H9 (cell line): ENCODE data around the gene BHLHA15. TPM values are rescaled to one million over a fixed set of nuclear protein-coding genes. Genes with fewer than 3 reads are reported as not detected.

Source experiments
- DNase-seq: peaks from one replicate; pipeline ENCODE4 v3.0.0-alpha.2; 2017
- H2AFZ ChIP-seq: one replicate; pipeline ENCODE4 v1.6.1; 2013; ENCODE audit warnings: mild to moderate bottlenecking, low read length, control low read depth, moderate library complexity
- H2AK5ac ChIP-seq: 2 replicates; pipeline ENCODE4 v1.6.1; 2013; ENCODE audit warnings: low read length, control low read depth, mixed read lengths; ENCODE audit not compliant: insufficient read length
- H2BK120ac ChIP-seq: one replicate; pipeline ENCODE4 v1.6.1; 2013; ENCODE audit warnings: low read depth, mild to moderate bottlenecking, low read length, control low read depth, inconsistent platforms; ENCODE audit not compliant: poor library complexity, severe bottlenecking
- H2BK12ac ChIP-seq: 2 replicates; pipeline ENCODE4 v1.6.1; 2013; ENCODE audit warnings: low read length, control low read depth, mixed read lengths, low read depth; ENCODE audit not compliant: insufficient read length
- H2BK15ac ChIP-seq: 2 replicates; pipeline ENCODE4 v1.6.1; 2013; ENCODE audit warnings: low read depth, low read length, control low read depth
- H2BK20ac ChIP-seq: one replicate; pipeline ENCODE4 v1.6.1; 2013; ENCODE audit warnings: low read depth, mild to moderate bottlenecking, low read length, control low read depth, inconsistent platforms; ENCODE audit not compliant: poor library complexity, severe bottlenecking
- H2BK5ac ChIP-seq: 2 replicates; pipeline ENCODE4 v1.6.1; 2013; ENCODE audit warnings: low read length, control low read depth, mixed read lengths; ENCODE audit not compliant: insufficient read length
- H3K14ac ChIP-seq: 2 replicates; pipeline ENCODE4 v1.6.1; 2013; ENCODE audit warnings: low read length, control low read depth; ENCODE audit not compliant: insufficient read depth
- H3K18ac ChIP-seq: 2 replicates; pipeline ENCODE4 v1.6.1; 2013; ENCODE audit warnings: low read depth, mild to moderate bottlenecking, mixed read lengths, low read length, control low read depth; ENCODE audit not compliant: insufficient read length
- H3K23ac ChIP-seq: 2 replicates; pipeline ENCODE4 v1.6.1; 2013; ENCODE audit warnings: low read length, control low read depth, mixed read lengths, low read depth; ENCODE audit not compliant: insufficient read length
- H3K23me2 ChIP-seq: 2 replicates; pipeline ENCODE4 v1.6.1; 2013; ENCODE audit warnings: low read depth, mild to moderate bottlenecking, mixed read lengths, low read length, control low read depth; ENCODE audit not compliant: insufficient read length, poor library complexity, severe bottlenecking
- H3K27ac ChIP-seq: 2 replicates; pipeline ENCODE4 v1.5.1; 2013; ENCODE audit warnings: low read length, control low read depth, mixed read lengths, low read depth; ENCODE audit not compliant: insufficient read length
- H3K27me3 ChIP-seq: 2 replicates; pipeline ENCODE4 v1.6.1; 2013; ENCODE audit warnings: low read length, control low read depth, inconsistent platforms; ENCODE audit not compliant: insufficient read depth
- H3K4ac ChIP-seq: 2 replicates; pipeline ENCODE4 v1.6.1; 2013; ENCODE audit warnings: low read depth, mild to moderate bottlenecking, control low read depth, inconsistent platforms, low read length, moderate library complexity
- H3K4me1 ChIP-seq: 2 replicates; pipeline ENCODE4 v1.6.1; 2013; ENCODE audit warnings: low read length, control low read depth, inconsistent platforms; ENCODE audit not compliant: insufficient read depth
- H3K4me2 ChIP-seq: 2 replicates; pipeline ENCODE4 v1.6.1; 2013; ENCODE audit warnings: low read length, control low read depth, mixed read lengths; ENCODE audit not compliant: insufficient read length, insufficient read depth
- H3K56ac ChIP-seq: 2 replicates; pipeline ENCODE4 v1.6.1; 2013; ENCODE audit warnings: low read depth, mild to moderate bottlenecking, mixed read lengths, low read length, control low read depth; ENCODE audit not compliant: insufficient read length
- H3K79me1 ChIP-seq: 2 replicates; pipeline ENCODE4 v1.6.1; 2013; ENCODE audit warnings: low read depth, mild to moderate bottlenecking, moderate library complexity, low read length, control low read depth, inconsistent platforms; ENCODE audit not compliant: insufficient read depth, poor library complexity, severe bottlenecking
- H3K79me2 ChIP-seq: 2 replicates; pipeline ENCODE4 v1.6.1; 2013; ENCODE audit warnings: low read length, control low read depth, inconsistent platforms; ENCODE audit not compliant: insufficient read depth
- H3K9ac ChIP-seq: 2 replicates; pipeline ENCODE4 v1.6.1; 2013; ENCODE audit warnings: low read length, control low read depth, mixed read lengths; ENCODE audit not compliant: insufficient read length; ENCODE audit errors: extremely low read depth
- H3K9me3 ChIP-seq: one replicate; pipeline ENCODE4 v1.6.1; 2013; ENCODE audit warnings: low read depth, low read length, inconsistent platforms; ENCODE audit not compliant: control insufficient read depth
- H3T11ph ChIP-seq: one replicate; pipeline ENCODE4 v1.6.1; 2013; ENCODE audit warnings: mild to moderate bottlenecking, low read length, control low read depth, inconsistent platforms
- H4K20me1 ChIP-seq: one replicate; pipeline ENCODE4 v1.6.1; 2013; ENCODE audit not compliant: control insufficient read depth, insufficient read length, insufficient read depth
- H4K5ac ChIP-seq: 2 replicates; pipeline ENCODE4 v1.6.1; 2013; ENCODE audit warnings: low read depth, mild to moderate bottlenecking, mixed read lengths, low read length, control low read depth; ENCODE audit not compliant: insufficient read length
- H4K8ac ChIP-seq: replicated peaks from 2 replicates; pipeline ENCODE4 v1.6.1; 2013; ENCODE audit warnings: low read length, control low read depth, mixed read lengths, low read depth; ENCODE audit not compliant: insufficient read length
- H4K91ac ChIP-seq: 2 replicates; pipeline ENCODE4 v1.6.1; 2013; ENCODE audit warnings: low read depth, mild to moderate bottlenecking, moderate library complexity, mixed read lengths, low read length, control low read depth; ENCODE audit not compliant: insufficient read length
- H3K27ac Mint-ChIP-seq, 3 experiments: 2 replicates in 2 of 3; 3 replicates in 1 of 3; pipeline ENCODE4 v1.8.0; 2020 to 2021; ENCODE audit warnings: mixed read lengths in 3 of 3, mild to moderate bottlenecking in 1 of 3, moderate library complexity in 1 of 3
- H3K27me3 Mint-ChIP-seq: 2 replicates; pipeline ENCODE4 v1.8.0; 2021; ENCODE audit warnings: low read depth, mild to moderate bottlenecking, moderate library complexity, mixed read lengths
- H3K36me3 Mint-ChIP-seq, 3 experiments: 2 replicates in 2 of 3; 3 replicates in 1 of 3; pipeline ENCODE4 v1.8.0; 2020 to 2021; ENCODE audit warnings: low read depth in 3 of 3, mixed read lengths in 3 of 3; ENCODE audit not compliant: insufficient read depth in 1 of 3
- H3K4me1 Mint-ChIP-seq, 2 experiments: 2 replicates each; pipeline ENCODE4 v1.8.0; 2020; ENCODE audit warnings: mixed read lengths in 2 of 2
- H3K4me3 Mint-ChIP-seq, 2 experiments: 2 replicates in 1 of 2; 3 replicates in 1 of 2; pipeline ENCODE4 v1.8.0; 2020 to 2021; ENCODE audit warnings: mild to moderate bottlenecking in 2 of 2, mixed read lengths in 2 of 2, moderate library complexity in 1 of 2
- H3K9me3 Mint-ChIP-seq, 2 experiments: 2 replicates in 1 of 2; 3 replicates in 1 of 2; pipeline ENCODE4 v1.8.0; 2020; ENCODE audit warnings: mild to moderate bottlenecking in 2 of 2, mixed read lengths in 2 of 2, moderate library complexity in 1 of 2
- WGBS: extraction: QIAGEN DNeasy Blood & Tissue Kit; methylation state at CpG from one replicate; pipeline ENCODE4 v1.1.7; 2013; ENCODE audit warnings: missing lambda C conversion rate, low lambda C conversion rate, mixed read lengths; ENCODE audit not compliant: insufficient read length; ENCODE audit errors: extremely low coverage; 5-methylcytosine and 5-hydroxymethylcytosine counted together
- total RNA-seq: library from RNA; stranded (reverse); gene quantifications from 2 replicates; pipeline ENCODE4 v1.2.1, GENCODE V29; 2021
- TF ChIP-seq, protein P1 (sequence below): fragments of 200-600 bp; sonication (generic); conservative IDR thresholded peaks from 3 replicates; pipeline ENCODE4 v1.8.0; 2021; ENCODE audit warnings: antibody characterized with exemption, mild to moderate bottlenecking

BHLHA15 gene
- total RNA-seq, 1 experiment from 2014 or later, result 1.4 TPM

DNA sequence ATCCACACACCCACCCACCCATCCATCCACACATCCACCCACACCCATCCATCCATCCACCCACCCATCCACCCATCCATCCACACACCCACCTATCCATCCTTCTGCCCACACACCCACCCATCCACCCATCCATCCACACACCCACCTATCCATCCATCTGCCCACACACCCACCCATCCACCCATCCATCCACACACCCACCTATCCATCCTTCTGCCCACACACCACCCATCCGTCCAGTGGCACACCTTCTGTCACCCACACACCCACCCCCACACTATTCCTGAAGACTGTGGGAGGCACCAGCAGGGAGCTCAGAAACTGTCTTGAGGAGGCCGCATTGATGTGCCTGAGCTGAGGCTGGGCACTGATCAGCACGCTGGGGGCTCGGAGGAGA lies 31.7 kb downstream of the BHLHA15 start:
- Histone ChIP-seq H4K8ac (no peak overlapping the region), H3K56ac (no peak overlapping the region), H2BK120ac (no peak overlapping the region), H4K5ac (no peak overlapping the region), H3K9me3 (no peaks in the 10 kb centered on the region), H4K20me1 (no peaks in the 10 kb centered on the region), H2BK12ac (no peak overlapping the region), H3K27ac (no peak overlapping the region), H4K91ac (no peak overlapping the region), H3K4me2 (no peak overlapping the region), H2BK15ac (no peak overlapping the region), H3K18ac (no peak overlapping the region), H3K23ac (no peak overlapping the region), H2AFZ (no peak overlapping the region), H3K27me3 (no peaks in the 10 kb centered on the region), H3K14ac (no peak overlapping the region), H2BK5ac (no peak overlapping the region), H2AK5ac (no peak overlapping the region), H2BK20ac (no peak overlapping the region), H3K23me2 (no peaks in the 10 kb centered on the region), H3K4me1 (no peaks in the 10 kb centered on the region), H3K79me2 (no peaks in the 10 kb centered on the region), H3K79me1 (no peaks in the 10 kb centered on the region), H3T11ph (no peak overlapping the region), H3K4ac (no peak overlapping the region), H3K9ac (no peak overlapping the region)
- Mint-ChIP-seq H3K4me1 (peaks cover 0 to 13% of the 10 kb centered on the region in 2 experiments; a peak in 3 of 4 replicates), H3K27me3 (no peaks in the 10 kb centered on the region), H3K4me3 (no peak overlapping the region), H3K36me3 (peaks cover 0 to 3% (median 2%) of the 10 kb centered on the region in 3 experiments; a peak in 1 of 7 replicates), H3K27ac (no peak overlapping the region), H3K9me3 (no peaks in the 10 kb centered on the region)
- TF ChIP-seq, protein P1, sequence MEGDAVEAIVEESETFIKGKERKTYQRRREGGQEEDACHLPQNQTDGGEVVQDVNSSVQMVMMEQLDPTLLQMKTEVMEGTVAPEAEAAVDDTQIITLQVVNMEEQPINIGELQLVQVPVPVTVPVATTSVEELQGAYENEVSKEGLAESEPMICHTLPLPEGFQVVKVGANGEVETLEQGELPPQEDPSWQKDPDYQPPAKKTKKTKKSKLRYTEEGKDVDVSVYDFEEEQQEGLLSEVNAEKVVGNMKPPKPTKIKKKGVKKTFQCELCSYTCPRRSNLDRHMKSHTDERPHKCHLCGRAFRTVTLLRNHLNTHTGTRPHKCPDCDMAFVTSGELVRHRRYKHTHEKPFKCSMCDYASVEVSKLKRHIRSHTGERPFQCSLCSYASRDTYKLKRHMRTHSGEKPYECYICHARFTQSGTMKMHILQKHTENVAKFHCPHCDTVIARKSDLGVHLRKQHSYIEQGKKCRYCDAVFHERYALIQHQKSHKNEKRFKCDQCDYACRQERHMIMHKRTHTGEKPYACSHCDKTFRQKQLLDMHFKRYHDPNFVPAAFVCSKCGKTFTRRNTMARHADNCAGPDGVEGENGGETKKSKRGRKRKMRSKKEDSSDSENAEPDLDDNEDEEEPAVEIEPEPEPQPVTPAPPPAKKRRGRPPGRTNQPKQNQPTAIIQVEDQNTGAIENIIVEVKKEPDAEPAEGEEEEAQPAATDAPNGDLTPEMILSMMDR, result no peak
- no CpG with 5 or more reads among the region's 4 CpGs for WGBS
- DNase-seq, result no peak
